ENCODE results near the gene RERE. TPM values are rescaled to one million over a fixed set of nuclear protein-coding genes. Genes with fewer than 3 reads are reported as not detected.

RERE gene
- total RNA-seq, 1 donor from 2014 or later: 124 TPM

DNA sequence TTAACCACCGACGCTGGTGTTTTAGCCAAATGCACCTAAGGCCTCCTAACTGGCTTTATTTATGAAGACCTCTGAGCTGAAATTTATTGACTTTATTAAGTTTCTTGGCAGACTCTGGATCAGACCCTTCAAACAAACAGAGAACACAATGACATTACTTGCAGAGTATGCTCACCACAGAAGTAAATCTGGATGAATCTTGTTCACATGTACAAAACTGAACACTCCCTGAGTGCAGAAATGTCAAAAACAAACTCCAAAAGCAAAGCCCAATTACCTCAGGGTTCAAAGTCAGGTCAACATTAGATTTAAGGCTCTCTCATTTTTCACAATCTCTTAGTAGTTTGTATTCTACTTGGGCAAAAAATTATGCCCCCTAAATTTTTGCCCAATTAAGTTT is 280.9 kb downstream of the RERE start:
- H3K36me3 Mint-ChIP-seq (ENCODE audit: low read depth, unreplicated experiment): peaks cover 7% of the 10 kb centered on the region
- H3K4me3 Mint-ChIP-seq (ENCODE audit: unreplicated experiment): no peak overlapping the region
- H3K27ac Mint-ChIP-seq (ENCODE audit: unreplicated experiment): no peak overlapping the region
- peaks cover 18% of the 10 kb centered on the region for H3K4me1 Mint-ChIP-seq (ENCODE audit: low read depth, unreplicated experiment)
- TF ChIP-seq EZH2 (IDR thresholded peaks at IDR 0.05; ENCODE audit: insufficient read depth, low read length): no peak
- TF ChIP-seq, protein P1, sequence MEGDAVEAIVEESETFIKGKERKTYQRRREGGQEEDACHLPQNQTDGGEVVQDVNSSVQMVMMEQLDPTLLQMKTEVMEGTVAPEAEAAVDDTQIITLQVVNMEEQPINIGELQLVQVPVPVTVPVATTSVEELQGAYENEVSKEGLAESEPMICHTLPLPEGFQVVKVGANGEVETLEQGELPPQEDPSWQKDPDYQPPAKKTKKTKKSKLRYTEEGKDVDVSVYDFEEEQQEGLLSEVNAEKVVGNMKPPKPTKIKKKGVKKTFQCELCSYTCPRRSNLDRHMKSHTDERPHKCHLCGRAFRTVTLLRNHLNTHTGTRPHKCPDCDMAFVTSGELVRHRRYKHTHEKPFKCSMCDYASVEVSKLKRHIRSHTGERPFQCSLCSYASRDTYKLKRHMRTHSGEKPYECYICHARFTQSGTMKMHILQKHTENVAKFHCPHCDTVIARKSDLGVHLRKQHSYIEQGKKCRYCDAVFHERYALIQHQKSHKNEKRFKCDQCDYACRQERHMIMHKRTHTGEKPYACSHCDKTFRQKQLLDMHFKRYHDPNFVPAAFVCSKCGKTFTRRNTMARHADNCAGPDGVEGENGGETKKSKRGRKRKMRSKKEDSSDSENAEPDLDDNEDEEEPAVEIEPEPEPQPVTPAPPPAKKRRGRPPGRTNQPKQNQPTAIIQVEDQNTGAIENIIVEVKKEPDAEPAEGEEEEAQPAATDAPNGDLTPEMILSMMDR (IDR thresholded peaks at IDR 0.05; ENCODE audit: insufficient read depth, low read depth, low read length): no peak
- Histone ChIP-seq H3K27ac (ENCODE audit: low read depth, low read length) (no peak overlapping the region), H3K79me2 (ENCODE audit: insufficient read depth, low read length) (no peaks in the 10 kb centered on the region), H3K9ac (ENCODE audit: low read length) (no peak overlapping the region), H3K4me1 (ENCODE audit: insufficient read depth, low read length) (no peaks in the 10 kb centered on the region), H3K4me2 (ENCODE audit: low read length) (no peak overlapping the region), H3K27me3 (ENCODE audit: insufficient read depth, low read length) (no peaks in the 10 kb centered on the region), H4K20me1 (ENCODE audit: insufficient read depth, low read length) (no peaks in the 10 kb centered on the region), H3K36me3 (ENCODE audit: insufficient read depth, low read length) (no peaks in the 10 kb centered on the region), H2AFZ (ENCODE audit: low read depth, low read length) (no peak overlapping the region), H3K9me3 (ENCODE audit: insufficient read depth, low read depth, low read length) (no peaks in the 10 kb centered on the region), H3K4me3 (ENCODE audit: insufficient read depth, low read depth, low read length) (no peak overlapping the region)
- no peak for DNase-seq (ENCODE audit: low read depth)
- no peaks in the 10 kb centered on the region for H3K27me3 Mint-ChIP-seq (ENCODE audit: low read depth, unreplicated experiment)
- no peaks in the 10 kb centered on the region for H3K9me3 Mint-ChIP-seq (ENCODE audit: unreplicated experiment)
- no peak for FAIRE-seq

DNA sequence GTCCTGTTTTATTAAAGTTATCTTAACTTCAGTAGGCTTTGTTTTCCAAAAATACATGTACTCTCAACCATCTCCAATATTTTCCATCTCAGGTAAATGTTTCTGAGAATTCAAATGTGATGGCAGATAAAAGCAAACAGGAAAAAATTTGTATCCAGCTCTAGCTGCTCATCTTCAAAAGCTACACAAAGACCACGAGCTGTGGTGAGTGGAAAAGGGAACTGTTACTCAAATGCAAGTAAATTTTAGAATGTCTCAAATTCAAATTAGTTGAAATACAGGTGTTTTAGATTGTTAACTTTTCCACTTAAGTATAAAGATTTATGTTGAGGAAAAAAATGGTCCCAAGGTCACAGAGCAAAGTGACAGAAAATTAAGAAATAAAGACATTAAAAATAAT is 283.5 kb downstream of the RERE start:
- Mint-ChIP-seq H3K36me3 (ENCODE audit: low read depth, unreplicated experiment) (peaks cover 11% of the 10 kb centered on the region), H3K27me3 (ENCODE audit: low read depth, unreplicated experiment) (no peaks in the 10 kb centered on the region), H3K9me3 (ENCODE audit: unreplicated experiment) (no peaks in the 10 kb centered on the region), H3K4me3 (ENCODE audit: unreplicated experiment) (no peak overlapping the region), H3K27ac (ENCODE audit: unreplicated experiment) (no peak overlapping the region), H3K4me1 (ENCODE audit: low read depth, unreplicated experiment) (peaks cover 3% of the 10 kb centered on the region)
- no peaks in the 10 kb centered on the region for H4K20me1 ChIP-seq (ENCODE audit: insufficient read depth, low read length)
- no peak overlapping the region for H3K4me2 ChIP-seq (ENCODE audit: low read length)
- H3K27ac ChIP-seq (ENCODE audit: low read depth, low read length): no peak overlapping the region
- H3K79me2 ChIP-seq (ENCODE audit: insufficient read depth, low read length): no peaks in the 10 kb centered on the region
- no peak for FAIRE-seq
- no peaks in the 10 kb centered on the region for H3K36me3 ChIP-seq (ENCODE audit: insufficient read depth, low read length)
- H3K4me1 ChIP-seq (ENCODE audit: insufficient read depth, low read length): no peaks in the 10 kb centered on the region
- H3K27me3 ChIP-seq (ENCODE audit: insufficient read depth, low read length): no peaks in the 10 kb centered on the region
- H3K9me3 ChIP-seq (ENCODE audit: insufficient read depth, low read depth, low read length): no peaks in the 10 kb centered on the region
- H3K4me3 ChIP-seq (ENCODE audit: insufficient read depth, low read depth, low read length): no peak overlapping the region
- no peak for DNase-seq (ENCODE audit: low read depth)
- TF ChIP-seq EZH2 (IDR thresholded peaks at IDR 0.05; ENCODE audit: insufficient read depth, low read length): no peak
- TF ChIP-seq, protein P1 (IDR thresholded peaks at IDR 0.05; ENCODE audit: insufficient read depth, low read depth, low read length): no peak
- no peak overlapping the region for H3K9ac ChIP-seq (ENCODE audit: low read length)
- H2AFZ ChIP-seq (ENCODE audit: low read depth, low read length): no peak overlapping the region

DNA sequence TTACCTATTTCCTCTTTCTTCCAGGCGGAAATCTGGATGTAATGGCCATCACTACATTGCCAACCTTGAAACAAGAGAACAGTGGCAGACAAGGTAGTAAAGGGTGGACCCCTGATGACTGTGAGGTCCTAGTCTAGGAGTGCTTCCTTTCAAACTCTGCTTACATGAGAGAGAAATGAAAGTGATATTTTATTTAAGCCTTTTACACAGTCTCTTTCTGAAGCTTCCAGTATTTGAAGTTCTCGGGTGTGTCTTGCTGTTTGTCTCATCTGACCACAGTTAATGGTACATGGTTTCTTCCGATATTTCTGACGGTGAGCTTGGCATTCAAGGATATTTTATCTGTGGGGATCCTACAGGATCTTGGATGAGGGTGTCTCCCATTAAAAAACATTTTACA is 284.3 kb downstream of the RERE start:
- Histone ChIP-seq H3K9ac (ENCODE audit: low read length) (no peak overlapping the region), H3K27me3 (ENCODE audit: insufficient read depth, low read length) (no peaks in the 10 kb centered on the region), H3K9me3 (ENCODE audit: insufficient read depth, low read depth, low read length) (no peaks in the 10 kb centered on the region), H2AFZ (ENCODE audit: low read depth, low read length) (no peak overlapping the region), H3K4me2 (ENCODE audit: low read length) (no peak overlapping the region), H3K4me1 (ENCODE audit: insufficient read depth, low read length) (no peaks in the 10 kb centered on the region), H3K4me3 (ENCODE audit: insufficient read depth, low read depth, low read length) (no peak overlapping the region), H3K36me3 (ENCODE audit: insufficient read depth, low read length) (no peaks in the 10 kb centered on the region), H3K27ac (ENCODE audit: low read depth, low read length) (no peak overlapping the region), H3K79me2 (ENCODE audit: insufficient read depth, low read length) (no peaks in the 10 kb centered on the region), H4K20me1 (ENCODE audit: insufficient read depth, low read length) (no peaks in the 10 kb centered on the region)
- TF ChIP-seq, protein P1 (IDR thresholded peaks at IDR 0.05; ENCODE audit: insufficient read depth, low read depth, low read length): no peak
- TF ChIP-seq EZH2 (IDR thresholded peaks at IDR 0.05; ENCODE audit: insufficient read depth, low read length): no peak
- no peak overlapping the region for H3K4me3 Mint-ChIP-seq (ENCODE audit: unreplicated experiment)
- H3K27me3 Mint-ChIP-seq (ENCODE audit: low read depth, unreplicated experiment): no peaks in the 10 kb centered on the region
- no peaks in the 10 kb centered on the region for H3K9me3 Mint-ChIP-seq (ENCODE audit: unreplicated experiment)
- peaks cover 11% of the 10 kb centered on the region for H3K36me3 Mint-ChIP-seq (ENCODE audit: low read depth, unreplicated experiment)
- no peak overlapping the region for H3K27ac Mint-ChIP-seq (ENCODE audit: unreplicated experiment)
- H3K4me1 Mint-ChIP-seq (ENCODE audit: low read depth, unreplicated experiment): peaks cover 3% of the 10 kb centered on the region
- FAIRE-seq (no peak), DNase-seq (ENCODE audit: low read depth) (no peak)
